Measurements from ENCODE around the gene PGGT1B. TPM values are rescaled to one million over a fixed set of nuclear protein-coding genes. Genes with fewer than 3 reads are reported as not detected.

PGGT1B gene
- total and polyA plus RNA-seq, 9 of the 15 experiments (the other 6 are each of a cell fraction or from before 2014, with no cell fraction given): 5.3 to 33.7 (median 19.8) TPM

- POLR2A ChIA-PET: interaction anchor here (0.6 kb wide), 2 partner anchors 128 to 1556 kb away, joined by 3 read pairs; no protein-coding TSS in a partner anchor
- no peaks in the 10 kb centered on the region; the same call in 2 of the 3 replicates for H3K79me2 ChIP-seq (ENCODE audit: control insufficient read depth, insufficient read depth, low read length)
- 19% methylated on average over 3 of the region's 3 CpGs for WGBS (ENCODE audit: insufficient coverage, low coverage, missing lambda C conversion rate)
- CTCF ChIA-PET (ENCODE audit: low intra/inter-chr PET ratio): interaction anchor here (2.5 kb wide), 1 partner anchor 148 kb away, joined by 15 read pairs; no protein-coding TSS in a partner anchor
- no peaks in the 10 kb centered on the region for H3K4me1 ChIP-seq (replicated peaks in 1 of 2; ENCODE audit: control insufficient read depth in 2 of 2, insufficient read depth in 2 of 2, low read length in 2 of 2)
- no TSS peak for BruUV-seq (replicated peaks)
- no peak overlapping the region for H3K4me2 ChIP-seq (ENCODE audit: insufficient read depth, low read length)
- intact Hi-C loops (cut with micrococcal nuclease): loop anchor here (1.0 to 10.0 kb wide), 2 partner anchors 148 to 1572 kb away; no protein-coding TSS in a partner anchor
- peak; percentile 20 to 44 (median 23) for DNase-seq (ENCODE audit: extremely low read depth in 1 of 4, low spot score in 3 of 4)
- no peak overlapping the region for H3K9ac ChIP-seq (ENCODE audit: insufficient read depth in 1 of 2, low read depth in 2 of 2, low read length in 2 of 2)
- peak; percentile 79 for FAIRE-seq
- H3K9me1 ChIP-seq (ENCODE audit: control insufficient read depth, insufficient read depth, low read length): no peaks in the 10 kb centered on the region
- no peaks in the 10 kb centered on the region for H4K20me1 ChIP-seq (replicated peaks; ENCODE audit: control insufficient read depth, insufficient read depth, low read length)
- H3K36me3 ChIP-seq (ENCODE audit: control insufficient read depth, insufficient read depth, low read length): peaks cover 3% of the 10 kb centered on the region; the same call in 1 of the 3 replicates
- in situ Hi-C loops (cut with MboI): no loop called here
- no peaks in the 10 kb centered on the region for H3K9me3 ChIP-seq (replicated peaks; ENCODE audit: control insufficient read depth, insufficient read depth, low read depth, low read length)
- H3K27me3 ChIP-seq (ENCODE audit: control insufficient read depth in 2 of 2, insufficient read depth in 2 of 2, low read length in 2 of 2): no peaks in the 10 kb centered on the region
- no peak overlapping the region for H3K4me3 ChIP-seq
- no peak overlapping the region for H2AFZ ChIP-seq (ENCODE audit: low read depth, low read length)
- peak; percentile 81 for ATAC-seq
- no peak overlapping the region for H3K27ac ChIP-seq (ENCODE audit: extremely low read depth, low read depth, low read length)
- TF ChIP-seq RAD21 (CRISPR knock-in tag; conservative IDR thresholded peaks at IDR 0.05 in 1 of 2, IDR thresholded peaks at IDR 0.05 in 1 of 2): peak; percentile 59 to 69
- peak; percentile 53 for TF ChIP-seq REST (IDR thresholded peaks at IDR 0.05; ENCODE audit: borderline replicate concordance)
- TF ChIP-seq REST (CRISPR knock-in tag; IDR thresholded peaks at IDR 0.05; ENCODE audit: low read depth): no peak
- TF ChIP-seq PCBP1 (IDR thresholded peaks at IDR 0.05; ENCODE audit: low read depth, low read length, poor library complexity, severe bottlenecking): no peak
- TF ChIP-seq ZNF224 (CRISPR knock-in tag; IDR thresholded peaks at IDR 0.05): no peak
- no peak for TF ChIP-seq PHB2 (IDR thresholded peaks at IDR 0.05; ENCODE audit: low read depth)
- TF ChIP-seq CTCF (IDR thresholded peaks at IDR 0.05 in 2 of 3, conservative IDR thresholded peaks at IDR 0.05 in 1 of 3; ENCODE audit: insufficient read depth in 2 of 3, low read depth in 1 of 3, low read length in 3 of 3): peak; percentile 27 to 73 (median 51); a peak in 4 of 6 replicates
Observed at GRCh38 chr5:115246361-115246991, 16.2 kb downstream of the PGGT1B start.
